Measurements from ENCODE around the gene TNFRSF17. TPM values are rescaled to one million over a fixed set of nuclear protein-coding genes. Genes with fewer than 3 reads are reported as not detected.

TNFRSF17 gene
- total RNA-seq, 1 donor: not detected

DNA sequence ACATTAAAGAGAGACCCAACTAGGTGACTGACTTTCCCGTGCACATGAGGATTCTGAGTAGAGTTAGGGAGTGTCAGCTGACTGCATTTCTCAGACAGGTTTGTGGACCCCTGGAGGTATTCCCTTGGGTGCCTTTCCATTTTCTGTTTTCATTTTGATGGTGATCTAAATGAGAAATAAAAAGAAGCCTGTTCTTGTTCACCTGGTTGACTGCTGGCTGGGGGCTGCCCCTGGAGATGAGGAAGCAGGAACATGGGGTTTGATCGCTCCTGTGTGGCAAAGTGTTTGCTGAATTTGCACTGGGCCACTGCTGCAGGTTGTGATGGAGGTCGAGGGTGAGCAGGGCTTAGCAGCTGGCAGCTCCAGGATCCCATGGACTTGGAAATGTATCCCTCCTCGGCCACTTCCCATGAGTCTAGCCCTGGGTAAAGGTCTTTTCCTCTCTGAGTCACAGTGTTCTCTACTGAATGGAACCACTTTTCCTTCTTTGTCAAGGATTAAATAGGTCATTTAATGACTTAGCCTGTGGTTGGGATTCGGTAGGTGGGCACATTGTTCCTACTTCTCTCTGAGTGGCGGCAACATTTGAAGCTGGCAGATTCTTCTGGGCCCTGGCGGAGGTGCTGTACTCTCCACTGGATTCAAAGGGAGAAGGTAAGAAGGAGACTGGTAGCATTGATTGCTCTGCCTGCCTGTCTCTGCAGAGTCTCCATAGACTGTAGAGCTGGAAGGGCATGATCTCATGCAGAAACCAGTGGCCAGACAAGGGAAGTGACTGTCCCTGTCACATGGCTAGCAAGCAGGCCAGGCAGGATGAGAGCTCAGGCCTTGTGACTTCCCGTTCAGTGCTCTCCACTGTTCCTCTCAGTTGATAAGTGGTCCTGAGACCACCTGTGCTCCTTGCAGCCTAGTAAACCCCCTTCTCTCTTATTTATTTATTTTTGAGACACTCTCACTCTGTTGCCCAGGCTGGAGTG lies 29.4 kb downstream of the TNFRSF17 start:
- TF ChIP-seq, protein P1, sequence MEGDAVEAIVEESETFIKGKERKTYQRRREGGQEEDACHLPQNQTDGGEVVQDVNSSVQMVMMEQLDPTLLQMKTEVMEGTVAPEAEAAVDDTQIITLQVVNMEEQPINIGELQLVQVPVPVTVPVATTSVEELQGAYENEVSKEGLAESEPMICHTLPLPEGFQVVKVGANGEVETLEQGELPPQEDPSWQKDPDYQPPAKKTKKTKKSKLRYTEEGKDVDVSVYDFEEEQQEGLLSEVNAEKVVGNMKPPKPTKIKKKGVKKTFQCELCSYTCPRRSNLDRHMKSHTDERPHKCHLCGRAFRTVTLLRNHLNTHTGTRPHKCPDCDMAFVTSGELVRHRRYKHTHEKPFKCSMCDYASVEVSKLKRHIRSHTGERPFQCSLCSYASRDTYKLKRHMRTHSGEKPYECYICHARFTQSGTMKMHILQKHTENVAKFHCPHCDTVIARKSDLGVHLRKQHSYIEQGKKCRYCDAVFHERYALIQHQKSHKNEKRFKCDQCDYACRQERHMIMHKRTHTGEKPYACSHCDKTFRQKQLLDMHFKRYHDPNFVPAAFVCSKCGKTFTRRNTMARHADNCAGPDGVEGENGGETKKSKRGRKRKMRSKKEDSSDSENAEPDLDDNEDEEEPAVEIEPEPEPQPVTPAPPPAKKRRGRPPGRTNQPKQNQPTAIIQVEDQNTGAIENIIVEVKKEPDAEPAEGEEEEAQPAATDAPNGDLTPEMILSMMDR (IDR thresholded peaks at IDR 0.05; ENCODE audit: insufficient read depth, low read length): no peak
- H3K4me3 ChIP-seq (ENCODE audit: low read depth, low read length): no peak overlapping the region
- no peak for DNase-seq (ENCODE audit: low read depth)

DNA sequence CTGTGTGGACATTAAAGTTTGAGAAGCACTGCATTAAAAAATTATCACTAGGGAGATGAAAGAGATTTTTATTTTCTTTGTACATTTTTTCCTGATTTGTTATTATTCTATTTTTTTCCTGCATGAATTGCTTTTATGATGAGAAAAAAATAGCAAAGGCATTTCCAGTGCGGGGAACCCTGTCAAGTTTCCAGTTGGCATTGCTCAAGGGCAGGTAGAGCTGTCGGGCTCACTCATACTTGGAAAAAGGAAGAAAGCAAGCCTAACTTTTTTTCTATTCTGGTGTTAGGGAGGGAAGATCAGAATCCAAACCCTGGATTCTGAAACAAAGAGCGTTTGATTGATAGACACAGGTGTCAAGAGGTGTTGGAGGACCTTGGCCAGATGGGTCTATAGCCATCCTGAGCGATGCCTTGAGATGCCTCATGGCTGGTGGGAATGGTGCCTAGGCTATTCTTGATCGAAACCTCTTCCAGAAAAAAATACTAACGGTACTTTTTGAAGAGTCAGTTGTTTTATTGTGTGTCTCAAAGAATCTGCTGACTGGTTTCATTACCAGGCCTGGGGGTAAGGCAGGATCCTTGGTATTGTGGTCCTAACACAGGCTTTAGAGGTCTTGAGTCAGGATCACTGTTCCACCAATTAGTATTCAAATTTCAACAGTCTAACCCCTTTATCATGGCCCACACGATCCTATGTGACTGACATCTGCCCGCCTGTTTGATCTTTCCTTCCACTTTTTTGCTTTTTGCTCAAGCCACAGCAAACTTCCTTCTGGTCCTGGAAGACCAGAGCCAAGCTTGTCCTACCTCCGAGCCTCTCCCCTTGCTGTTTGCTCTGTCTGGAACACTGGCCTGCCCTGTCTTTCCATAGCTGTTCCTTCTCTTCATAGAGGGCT lies 31.7 kb downstream of the TNFRSF17 start:
- H3K4me3 ChIP-seq (ENCODE audit: low read depth, low read length): no peak overlapping the region
- no peak for DNase-seq (ENCODE audit: low read depth)
- TF ChIP-seq, protein P1 (IDR thresholded peaks at IDR 0.05; ENCODE audit: insufficient read depth, low read length): no peak

DNA sequence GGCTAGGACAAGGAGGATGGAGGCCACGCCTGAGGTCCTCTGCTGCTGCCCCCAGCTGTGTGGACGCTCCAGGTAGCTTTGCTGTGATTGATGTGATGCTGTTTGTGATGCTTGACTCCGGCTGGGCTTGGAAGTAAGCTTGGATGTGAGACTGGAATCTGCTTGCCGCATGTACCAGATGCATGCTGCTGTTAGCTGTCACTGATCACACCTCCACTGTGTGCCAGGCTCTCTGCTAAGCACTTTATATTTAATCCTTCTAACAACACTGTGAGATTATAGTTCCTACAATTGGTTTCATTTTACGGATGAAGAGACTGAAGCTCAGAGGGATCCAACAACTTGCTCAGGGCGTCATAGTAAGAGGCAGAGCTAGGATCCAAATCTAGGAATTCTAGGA lies 35.0 kb downstream of the TNFRSF17 start:
- no peak for DNase-seq (ENCODE audit: low read depth)
- no peak overlapping the region for H3K4me3 ChIP-seq (ENCODE audit: low read depth, low read length)
- TF ChIP-seq, protein P1 (IDR thresholded peaks at IDR 0.05; ENCODE audit: insufficient read depth, low read length): no peak

DNA sequence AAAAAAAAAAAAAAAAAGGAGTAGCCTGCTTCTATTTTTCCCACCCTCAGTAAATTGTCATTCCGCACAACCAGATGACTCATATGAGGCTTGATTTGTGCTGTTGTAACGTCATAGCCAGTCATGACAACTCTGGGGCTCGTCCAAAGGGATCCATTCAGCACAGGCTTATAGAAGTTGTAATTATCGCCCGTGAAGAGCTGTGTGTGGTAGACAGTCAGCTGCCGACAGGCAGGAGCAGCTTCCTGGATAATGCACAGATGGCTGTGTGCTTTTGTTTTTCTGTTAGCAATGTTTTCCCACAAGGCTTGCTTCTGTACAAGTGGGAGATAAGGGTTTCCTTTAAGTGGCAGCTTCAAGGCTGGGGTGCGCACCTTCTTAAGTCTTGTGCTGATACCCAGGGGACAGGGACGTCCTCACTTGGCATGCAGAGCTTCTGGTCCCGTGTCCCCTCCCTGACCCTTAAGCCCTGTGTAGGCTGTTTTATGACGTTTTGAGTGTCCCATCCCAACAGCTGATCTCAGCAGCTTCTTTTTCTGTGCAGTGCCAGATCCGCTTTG lies 37.5 kb downstream of the TNFRSF17 start:
- H3K4me3 ChIP-seq (ENCODE audit: low read depth, low read length): no peak overlapping the region
- TF ChIP-seq, protein P1 (IDR thresholded peaks at IDR 0.05; ENCODE audit: insufficient read depth, low read length): no peak
- peak; percentile 57 for DNase-seq (ENCODE audit: low read depth)

GRCh38 chr16:12006637-12007036 lies 41.6 kb downstream of the TNFRSF17 start:
- H3K4me3 ChIP-seq (ENCODE audit: low read depth, low read length): no peak overlapping the region
- DNase-seq (ENCODE audit: low read depth): no peak
- TF ChIP-seq, protein P1 (IDR thresholded peaks at IDR 0.05; ENCODE audit: insufficient read depth, low read length): no peak

DNA sequence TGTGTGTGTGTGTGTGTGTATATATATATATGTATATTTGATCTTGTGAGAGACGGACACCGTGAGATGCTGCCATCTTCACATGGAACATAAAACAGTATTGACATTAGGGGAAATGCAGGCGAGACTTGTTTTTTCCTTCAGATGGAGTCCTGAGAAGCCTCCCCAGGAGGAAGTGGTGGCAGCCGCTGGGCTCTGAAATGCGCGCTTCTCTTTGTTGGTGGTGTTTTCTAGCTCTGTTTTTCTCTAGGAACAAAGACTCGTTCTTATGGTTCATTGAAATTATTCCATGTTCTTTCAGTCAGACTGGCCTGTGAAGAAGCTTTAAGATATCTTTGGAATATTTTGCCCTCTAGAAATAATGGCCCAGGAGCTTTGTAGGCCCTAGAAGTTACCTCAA lies 44.5 kb downstream of the TNFRSF17 start:
- no peak for DNase-seq (ENCODE audit: low read depth)
- TF ChIP-seq, protein P1 (IDR thresholded peaks at IDR 0.05; ENCODE audit: insufficient read depth, low read length): no peak
- H3K4me3 ChIP-seq (ENCODE audit: low read depth, low read length): no peak overlapping the region
